GM12872 (cell line): ENCODE data around the gene TUBB2A.

Source experiments
- TF ChIP-seq, protein P1 (sequence below): IDR thresholded peaks from 3 replicates; pipeline ENCODE4 v1.5.1; 2011; ENCODE audit warnings: low read depth, mild to moderate bottlenecking, low read length, moderate library complexity; ENCODE audit not compliant: insufficient read depth

Gene TUBB2A

DNA sequence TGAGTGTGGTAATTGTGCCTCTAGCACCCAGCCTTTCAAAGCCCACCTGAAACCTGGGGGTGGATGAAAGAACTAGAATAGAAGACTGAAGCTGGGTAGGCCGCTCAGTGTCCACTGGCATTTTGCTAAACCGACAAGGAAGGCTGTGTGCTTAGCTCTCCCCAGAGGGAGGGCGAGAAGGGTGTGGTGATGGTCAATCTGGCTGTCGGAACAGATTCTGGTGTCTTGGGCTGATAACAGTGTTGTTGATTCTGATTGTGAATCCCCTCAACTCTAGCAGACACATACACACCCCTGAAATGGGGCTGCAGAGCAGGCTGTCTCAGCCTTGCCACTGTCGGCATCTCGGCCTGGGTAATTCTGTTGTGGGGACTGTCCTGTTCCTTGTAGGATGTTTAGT lies 43.0 kb downstream of the TUBB2A start:
- TF ChIP-seq, protein P1, sequence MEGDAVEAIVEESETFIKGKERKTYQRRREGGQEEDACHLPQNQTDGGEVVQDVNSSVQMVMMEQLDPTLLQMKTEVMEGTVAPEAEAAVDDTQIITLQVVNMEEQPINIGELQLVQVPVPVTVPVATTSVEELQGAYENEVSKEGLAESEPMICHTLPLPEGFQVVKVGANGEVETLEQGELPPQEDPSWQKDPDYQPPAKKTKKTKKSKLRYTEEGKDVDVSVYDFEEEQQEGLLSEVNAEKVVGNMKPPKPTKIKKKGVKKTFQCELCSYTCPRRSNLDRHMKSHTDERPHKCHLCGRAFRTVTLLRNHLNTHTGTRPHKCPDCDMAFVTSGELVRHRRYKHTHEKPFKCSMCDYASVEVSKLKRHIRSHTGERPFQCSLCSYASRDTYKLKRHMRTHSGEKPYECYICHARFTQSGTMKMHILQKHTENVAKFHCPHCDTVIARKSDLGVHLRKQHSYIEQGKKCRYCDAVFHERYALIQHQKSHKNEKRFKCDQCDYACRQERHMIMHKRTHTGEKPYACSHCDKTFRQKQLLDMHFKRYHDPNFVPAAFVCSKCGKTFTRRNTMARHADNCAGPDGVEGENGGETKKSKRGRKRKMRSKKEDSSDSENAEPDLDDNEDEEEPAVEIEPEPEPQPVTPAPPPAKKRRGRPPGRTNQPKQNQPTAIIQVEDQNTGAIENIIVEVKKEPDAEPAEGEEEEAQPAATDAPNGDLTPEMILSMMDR, result no peak

DNA sequence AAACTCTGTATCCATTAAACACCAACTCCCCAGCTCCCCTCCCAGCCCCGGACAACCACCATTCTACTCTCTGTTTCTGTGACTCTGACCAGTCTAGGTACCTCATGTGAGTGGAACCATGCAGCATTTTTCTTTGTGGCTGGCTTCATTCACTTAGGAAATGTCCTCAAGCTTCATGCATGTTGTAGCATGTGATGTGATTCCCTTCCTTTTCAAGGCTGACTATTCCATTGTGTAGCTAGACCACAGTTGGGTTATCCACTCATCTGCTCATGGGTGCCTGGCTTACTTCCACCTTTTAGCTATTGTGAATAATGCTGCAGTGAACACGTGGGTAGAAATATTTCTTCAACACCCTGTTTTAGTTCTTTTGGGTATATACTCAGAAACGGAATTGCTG lies 47.6 kb downstream of the TUBB2A start:
- TF ChIP-seq, protein P1, result no peak

DNA sequence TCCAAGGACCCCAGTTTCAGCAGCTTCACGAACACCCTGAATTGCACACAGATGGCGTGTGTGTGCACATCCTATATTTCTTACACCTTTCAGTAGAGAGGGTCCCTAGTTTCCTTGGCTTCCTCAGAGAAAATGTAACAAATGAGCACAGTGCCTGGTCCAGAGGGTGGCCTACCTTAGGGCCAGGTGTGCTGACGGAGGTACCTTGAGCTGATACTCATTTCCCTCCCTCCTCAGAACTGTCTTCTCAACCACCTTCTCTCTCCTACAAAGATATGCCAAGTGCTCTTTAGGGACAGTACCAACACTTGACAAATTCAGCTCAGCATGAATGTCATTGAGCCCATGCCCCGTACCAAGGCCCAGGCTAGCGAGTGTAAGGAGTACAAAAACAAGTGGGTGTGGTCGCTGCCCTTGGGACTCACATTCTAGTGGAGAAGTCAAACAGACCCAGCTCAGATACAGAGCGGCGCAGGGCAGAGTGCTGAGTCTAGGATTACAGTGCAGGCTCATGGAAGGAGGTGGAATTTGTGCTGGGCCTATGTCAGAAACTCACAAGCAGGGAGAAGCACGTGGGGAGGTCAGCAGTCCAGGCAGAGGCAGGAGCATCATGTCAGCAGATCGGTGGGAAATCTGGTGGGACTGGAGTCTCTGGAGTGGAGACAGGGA lies 48.5 kb downstream of the TUBB2A start:
- TF ChIP-seq, protein P1, result no peak
